Suprapubic skin (tissue), 3 donors: Measurements from ENCODE around the gene LNX2.

Source experiments
- CTCF ChIP-seq, 2 donors: fragments of 200-600 bp in 1 of 2; fragments of 450-650 bp in 1 of 2; sonication (generic) in 1 of 2; IDR thresholded peaks; one replicate each; pipeline ENCODE4 v1.5.1; 2016 to 2019; ENCODE audit warnings: antibody characterized with exemption in 2 of 2, mild to moderate bottlenecking in 1 of 2, moderate library complexity in 1 of 2
- EP300 ChIP-seq: sonication (generic); formaldehyde crosslinking; IDR thresholded peaks from one replicate; pipeline ENCODE4 v1.6.1; 2017; ENCODE audit warnings: antibody characterized with exemption
- POLR2A ChIP-seq, 2 donors: fragments of 450-650 bp; IDR thresholded peaks; one replicate each; pipeline ENCODE4 v1.6.1; 2017; ENCODE audit warnings: antibody characterized with exemption in 2 of 2, mild to moderate bottlenecking in 2 of 2, moderate library complexity in 2 of 2

DNA sequence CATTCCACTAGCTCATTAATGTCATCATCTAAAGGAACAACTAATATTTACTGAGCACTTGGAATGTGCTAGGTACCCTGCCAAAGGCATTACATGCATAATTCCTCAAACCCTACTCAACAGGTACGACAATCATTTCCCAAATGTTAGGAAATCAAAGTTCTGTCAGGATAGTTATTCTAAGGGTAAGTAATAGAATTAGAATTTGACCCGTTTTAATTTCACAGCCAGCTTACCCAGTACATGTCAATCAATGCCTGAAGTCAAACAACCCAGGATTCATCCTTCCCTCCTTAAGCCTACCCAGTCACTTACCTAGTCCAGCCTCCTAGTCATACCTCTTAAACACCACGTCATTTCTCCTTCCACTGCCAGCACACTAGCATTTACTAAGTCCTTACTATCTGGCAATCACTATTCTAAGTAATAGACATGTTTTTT is 2.4 kb downstream of the LNX2 start:
- no peak for TF ChIP-seq CTCF (IDR thresholded peaks at IDR 0.05)
- no peak for TF ChIP-seq POLR2A (IDR thresholded peaks at IDR 0.05)
- no peak for TF ChIP-seq EP300
